IMR-90 (cell line): ENCODE data around the gene TRAF1. TPM values are rescaled to one million over a fixed set of nuclear protein-coding genes. Genes with fewer than 3 reads are reported as not detected.

ENCODE experiments used
- ATAC-seq: fragments of 200-7000 bp; cut with Tn5 transposase; 2 replicates; pipeline ENCODE4 v1.9.1; 2020; ENCODE audit warnings: low read depth, mild to moderate bottlenecking, moderate library complexity
- BruUV-seq: library from RNA; stranded (reverse); fragments of 400-500 nt; replicated peaks from 2 replicates; lab custom pipeline; 2021; lab: Mats Ljungman, UMichigan
- CTCF ChIA-PET: fragments of 300-600 bp; formaldehyde crosslinking; extraction: SDS; loops from one replicate; lab custom pipeline; 2021; ENCODE audit warnings: antibody characterized with exemption; lab: Yijun Ruan, JAX
- POLR2A ChIA-PET: fragments of 300-600 bp; sonication (Branson Sonifier 250); formaldehyde crosslinking; loops from one replicate; lab custom pipeline; 2022; ENCODE audit warnings: antibody characterized with exemption; ENCODE audit not compliant: unreplicated experiment; lab: Charles Lee
- DNase-seq: peaks from one replicate; pipeline ENCODE4 v3.0.0; 2013
- H2AFZ ChIP-seq: replicated peaks from 2 replicates; pipeline ENCODE3; 2013; ENCODE audit warnings: low read length, mild to moderate bottlenecking; ENCODE audit not compliant: poor library complexity
- H2AK5ac ChIP-seq: 2 replicates; pipeline ENCODE4 v1.6.1; 2013; ENCODE audit warnings: low read depth, low read length, inconsistent platforms
- H2AK9ac ChIP-seq: replicated peaks from 2 replicates; pipeline ENCODE3; 2013; ENCODE audit warnings: mild to moderate bottlenecking, low read depth, low read length, moderate library complexity; ENCODE audit not compliant: poor library complexity
- H2BK120ac ChIP-seq: 2 replicates; pipeline ENCODE4 v1.6.1; 2013; ENCODE audit warnings: low read depth, low read length, inconsistent platforms
- H2BK15ac ChIP-seq: 3 replicates; pipeline ENCODE4 v1.6.1; 2013; ENCODE audit warnings: low read depth, low read length, inconsistent platforms
- H2BK20ac ChIP-seq: 2 replicates; pipeline ENCODE4 v1.6.1; 2013; ENCODE audit warnings: low read depth, mild to moderate bottlenecking, inconsistent platforms, low read length, moderate library complexity
- H2BK5ac ChIP-seq: 2 replicates; pipeline ENCODE4 v1.6.1; 2013; ENCODE audit warnings: mild to moderate bottlenecking, low read depth, low read length, inconsistent platforms; ENCODE audit not compliant: poor library complexity, severe bottlenecking
- H3K14ac ChIP-seq: replicated peaks from 2 replicates; pipeline ENCODE4 v1.6.1; 2013; ENCODE audit warnings: low read depth, low read length, inconsistent platforms
- H3K18ac ChIP-seq: 2 replicates; pipeline ENCODE4 v1.6.1; 2013; ENCODE audit warnings: low read depth, low read length, control low read depth
- H3K23ac ChIP-seq: 2 replicates; pipeline ENCODE4 v1.6.1; 2013; ENCODE audit warnings: low read depth, low read length, inconsistent platforms
- H3K27ac ChIP-seq: 2 replicates; pipeline ENCODE4 v1.5.1; 2013; ENCODE audit warnings: mild to moderate bottlenecking, control low read depth, low read length; ENCODE audit not compliant: insufficient read depth
- H3K27me3 ChIP-seq: 2 replicates; pipeline ENCODE4 v1.6.1; 2013; ENCODE audit warnings: low read length; ENCODE audit not compliant: control insufficient read depth, insufficient read depth
- H3K36me3 ChIP-seq: 2 replicates; pipeline ENCODE4 v1.6.1; 2013; ENCODE audit warnings: low read length, mixed read lengths; ENCODE audit not compliant: control insufficient read depth, insufficient read depth
- H3K4ac ChIP-seq: 2 replicates; pipeline ENCODE4 v1.6.1; 2013; ENCODE audit warnings: low read depth, low read length, inconsistent platforms
- H3K4me1 ChIP-seq: 2 replicates; pipeline ENCODE4 v1.6.1; 2013; ENCODE audit warnings: low read length, mixed read lengths; ENCODE audit not compliant: control insufficient read depth, insufficient read depth
- H3K4me2 ChIP-seq: 2 replicates; pipeline ENCODE4 v1.6.1; 2013; ENCODE audit warnings: low read depth, mild to moderate bottlenecking, control low read depth, low read length, moderate library complexity
- H3K4me3 ChIP-seq: 2 replicates; pipeline ENCODE4 v1.5.1; 2013; ENCODE audit warnings: low read depth, mild to moderate bottlenecking, control low read depth, low read length, moderate library complexity; ENCODE audit not compliant: insufficient read depth
- H3K56ac ChIP-seq: 2 replicates; pipeline ENCODE4 v1.6.1; 2013; ENCODE audit warnings: low read length, inconsistent platforms; ENCODE audit not compliant: insufficient read depth; ENCODE audit errors: extremely low read depth
- H3K79me1 ChIP-seq, 2 experiments: 2 replicates each; pipeline ENCODE4 v1.6.1; 2013; ENCODE audit warnings: low read length in 2 of 2, inconsistent platforms in 1 of 2, low read depth in 1 of 2
- H3K9ac ChIP-seq: 2 replicates; pipeline ENCODE4 v1.6.1; 2013; ENCODE audit warnings: low read depth, low read length, control low read depth
- H3K9me1 ChIP-seq: 2 replicates; pipeline ENCODE4 v1.6.1; 2013; ENCODE audit warnings: low read length, inconsistent platforms; ENCODE audit not compliant: insufficient read depth
- H3K9me3 ChIP-seq: 2 replicates; pipeline ENCODE4 v1.6.1; 2013; ENCODE audit warnings: low read length; ENCODE audit not compliant: control insufficient read depth, insufficient read depth
- H4K20me1 ChIP-seq: 2 replicates; pipeline ENCODE4 v1.6.1; 2013; ENCODE audit warnings: low read length, inconsistent platforms; ENCODE audit not compliant: insufficient read depth
- H4K5ac ChIP-seq: 2 replicates; pipeline ENCODE4 v1.6.1; 2013; ENCODE audit warnings: mild to moderate bottlenecking, low read depth, low read length, control low read depth
- H4K8ac ChIP-seq, 2 experiments: 2 replicates each; pipeline ENCODE4 v1.6.1; 2013; ENCODE audit warnings: low read depth in 2 of 2, low read length in 2 of 2, control low read depth in 1 of 2, inconsistent platforms in 1 of 2
- H4K91ac ChIP-seq: 2 replicates; pipeline ENCODE4 v1.6.1; 2013; ENCODE audit warnings: low read depth, low read length, inconsistent platforms; ENCODE audit not compliant: insufficient read depth
- CHD1 ChIP-seq: IDR thresholded peaks from 2 replicates; pipeline ENCODE4 v1.6.1; 2012; ENCODE audit warnings: low read depth, low read length, improper control_type of control experiment
- FOS ChIP-seq: fragments of 150-350 bp; IDR thresholded peaks from 2 replicates; pipeline ENCODE4 v1.6.1; 2016; ENCODE audit warnings: low read depth, low read length
- WGBS, 2 experiments: methylation state at CpG; one replicate each; pipeline versions ENCODE4 v1.1.5 to v1.1.7; 2013; ENCODE audit warnings: missing lambda C conversion rate in 2 of 2; ENCODE audit not compliant: insufficient read length in 1 of 2; ENCODE audit errors: extremely low coverage in 2 of 2; 5-methylcytosine and 5-hydroxymethylcytosine counted together
- dilution Hi-C: fragments of 300-500 bp; cut with HindIII; formaldehyde crosslinking; loops from one replicate; pipeline ENCODE4 v1.14.3; 2018; ENCODE audit warnings: low sequenced_read_pairs; ENCODE audit not compliant: unreplicated experiment
- in situ Hi-C: fragments of 300-500 bp; cut with MboI; formaldehyde crosslinking; loops from 3 replicates; pipeline ENCODE4 v1.14.3; 2019; ENCODE audit warnings: low sequenced_read_pairs, inconsistent platforms, mixed read lengths
- intact Hi-C: fragments of 100-400 bp; cut with micrococcal nuclease; formaldehyde crosslinking; loops from 2 replicates; pipeline ENCODE4 v1.10.0; 2022
- polyA plus RNA-seq, 3 experiments: library from polyadenylated mRNA; depleted of rRNA; stranded (reverse); fragments of >200 nt; gene quantifications; 2 replicates each; pipeline ENCODE4 v1.2.3, GENCODE V29; 2012; ENCODE audit warnings: low replicate concordance in 1 of 3
- total RNA-seq: library from RNA; depleted of rRNA; stranded (reverse); fragments of >200 nt; gene quantifications from 2 replicates; pipeline ENCODE4 v1.2.3, GENCODE V29; 2012
- TF ChIP-seq, protein P1 (sequence below): fragments of 150-350 bp; IDR thresholded peaks from 2 replicates; pipeline ENCODE4 v1.6.1; 2017; ENCODE audit warnings: mild to moderate bottlenecking, antibody characterized with exemption, low read length, low read depth

TRAF1 gene
- total and polyA plus RNA-seq, 2 of the 4 experiments (the other 2 are of a cell fraction) = 3.9 to 4.1 TPM

DNA sequence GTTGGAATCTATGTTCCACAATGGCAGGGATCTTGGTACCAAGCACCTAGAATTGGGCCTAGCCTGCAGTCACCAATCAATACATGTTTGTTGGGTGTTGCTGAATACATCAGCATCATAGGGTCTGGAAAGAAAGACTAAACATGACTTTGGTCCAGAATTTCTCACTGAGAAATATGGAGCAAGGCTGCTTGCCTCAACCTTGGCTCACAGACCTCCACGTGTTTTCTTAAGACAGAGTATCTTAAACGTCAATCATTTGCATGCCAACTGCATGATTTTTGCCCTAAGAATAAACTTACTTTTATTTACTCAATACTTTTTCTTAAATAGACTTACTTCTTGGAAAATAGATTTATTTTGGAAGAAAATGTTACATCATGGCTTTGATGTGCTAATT, 22.7 kb upstream of the TRAF1 start:
- in situ Hi-C loops (no loop called here), dilution Hi-C loops (no loop called here), intact Hi-C loops (no loop called here)
- H4K91ac ChIP-seq = no peak overlapping the region
- H2BK120ac ChIP-seq = no peak overlapping the region
- no peak overlapping the region for H4K8ac ChIP-seq
- ATAC-seq (no peak), DNase-seq (no peak)
- H3K27ac ChIP-seq = no peak overlapping the region
- no peak overlapping the region for H2BK20ac ChIP-seq
- no peak overlapping the region for H2BK15ac ChIP-seq
- BruUV-seq = no TSS peak
- no peak overlapping the region for H3K14ac ChIP-seq
- H3K4me1 ChIP-seq = peaks cover 4% of the 10 kb centered on the region
- no peaks in the 10 kb centered on the region for H3K27me3 ChIP-seq
- H2AK9ac ChIP-seq = no peak overlapping the region
- no peak overlapping the region for H2AFZ ChIP-seq
- no CpG with 5 or more reads among the region's 2 CpGs for WGBS, 2 experiments
- no peaks in the 10 kb centered on the region for H3K36me3 ChIP-seq
- H3K4me3 ChIP-seq = no peak overlapping the region
- no peak overlapping the region for H3K4me2 ChIP-seq
- H4K20me1 ChIP-seq = no peaks in the 10 kb centered on the region
- no peak overlapping the region for H3K9ac ChIP-seq
- H3K18ac ChIP-seq = no peak overlapping the region
- H3K4ac ChIP-seq = no peak overlapping the region
- no peak overlapping the region for H3K23ac ChIP-seq
- peaks cover 6% of the 10 kb centered on the region; the same call in 1 of the 2 replicates for H3K9me1 ChIP-seq
- no peak overlapping the region for H3K56ac ChIP-seq
- TF ChIP-seq CHD1 (no peak), FOS (no peak)
- TF ChIP-seq, protein P1, sequence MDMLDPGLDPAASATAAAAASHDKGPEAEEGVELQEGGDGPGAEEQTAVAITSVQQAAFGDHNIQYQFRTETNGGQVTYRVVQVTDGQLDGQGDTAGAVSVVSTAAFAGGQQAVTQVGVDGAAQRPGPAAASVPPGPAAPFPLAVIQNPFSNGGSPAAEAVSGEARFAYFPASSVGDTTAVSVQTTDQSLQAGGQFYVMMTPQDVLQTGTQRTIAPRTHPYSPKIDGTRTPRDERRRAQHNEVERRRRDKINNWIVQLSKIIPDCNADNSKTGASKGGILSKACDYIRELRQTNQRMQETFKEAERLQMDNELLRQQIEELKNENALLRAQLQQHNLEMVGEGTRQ = no peak
- H2BK5ac ChIP-seq = no peak overlapping the region
- H2AK5ac ChIP-seq = no peak overlapping the region
- ChIA-PET POLR2A (no interaction called here), CTCF (no interaction called here)
- H4K5ac ChIP-seq = no peak overlapping the region
- no peaks in the 10 kb centered on the region for H3K9me3 ChIP-seq
- no peaks in the 10 kb centered on the region for H3K79me1 ChIP-seq
